DMS53 treated with DMSO at 0.1 percent for 48 hours (cell line): ENCODE measurements around the gene UBR7.
"Not testable (repeated sequence)": the region's sequence is repeated elsewhere in the genome, so short reads cannot be mapped to it uniquely, and the experiment has no call there.

Experiments
- DNase-seq: peaks from one replicate; lab custom pipeline; 2025; ENCODE audit not compliant: unreplicated experiment; lab: John Stamatoyannopoulos, UW

The UBR7 gene, protein sequence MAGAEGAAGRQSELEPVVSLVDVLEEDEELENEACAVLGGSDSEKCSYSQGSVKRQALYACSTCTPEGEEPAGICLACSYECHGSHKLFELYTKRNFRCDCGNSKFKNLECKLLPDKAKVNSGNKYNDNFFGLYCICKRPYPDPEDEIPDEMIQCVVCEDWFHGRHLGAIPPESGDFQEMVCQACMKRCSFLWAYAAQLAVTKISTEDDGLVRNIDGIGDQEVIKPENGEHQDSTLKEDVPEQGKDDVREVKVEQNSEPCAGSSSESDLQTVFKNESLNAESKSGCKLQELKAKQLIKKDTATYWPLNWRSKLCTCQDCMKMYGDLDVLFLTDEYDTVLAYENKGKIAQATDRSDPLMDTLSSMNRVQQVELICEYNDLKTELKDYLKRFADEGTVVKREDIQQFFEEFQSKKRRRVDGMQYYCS

DNA sequence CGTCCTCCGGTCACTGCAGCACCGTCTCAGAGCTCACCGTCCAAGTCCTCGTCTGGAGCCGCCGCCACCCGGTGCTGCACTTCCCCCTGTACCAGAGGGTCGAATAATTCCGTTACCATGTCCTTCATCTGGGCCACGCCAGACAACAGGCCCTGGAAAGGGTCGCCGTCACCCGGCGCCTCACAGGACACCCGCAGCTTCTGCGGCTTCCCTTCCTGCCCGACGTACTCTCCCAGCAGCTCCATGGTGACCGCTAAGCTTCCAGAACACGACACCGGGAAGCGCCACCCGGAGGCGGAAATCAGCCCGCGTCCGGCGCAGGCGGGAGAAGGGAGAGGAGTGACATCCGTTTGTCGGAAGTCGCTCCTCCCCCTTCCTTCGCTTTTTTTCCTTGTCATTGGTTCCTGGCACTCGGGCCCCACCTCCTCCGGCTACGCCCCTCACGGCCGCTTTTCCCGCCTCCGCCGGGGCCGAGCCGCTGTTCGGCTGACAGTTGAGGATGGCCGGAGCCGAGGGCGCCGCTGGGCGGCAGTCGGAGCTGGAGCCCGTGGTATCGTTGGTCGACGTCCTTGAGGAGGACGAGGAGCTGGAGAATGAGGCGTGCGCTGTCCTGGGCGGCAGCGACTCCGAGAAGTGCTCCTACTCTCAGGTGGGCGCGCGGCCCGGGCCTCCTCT, at the start of gene UBR7, which contains the start of gene GON7:
TSS of gene UBR7 (plus strand) at position 464 of the 675 bp plus-strand sequence. CDS start at position 500, 36 bp downstream.
TSS of gene GON7 (minus strand) at position 273 of the 675 bp plus-strand sequence. CDS start at position 245, 28 bp downstream.
- DNase-seq = peak; percentile 86

DNA sequence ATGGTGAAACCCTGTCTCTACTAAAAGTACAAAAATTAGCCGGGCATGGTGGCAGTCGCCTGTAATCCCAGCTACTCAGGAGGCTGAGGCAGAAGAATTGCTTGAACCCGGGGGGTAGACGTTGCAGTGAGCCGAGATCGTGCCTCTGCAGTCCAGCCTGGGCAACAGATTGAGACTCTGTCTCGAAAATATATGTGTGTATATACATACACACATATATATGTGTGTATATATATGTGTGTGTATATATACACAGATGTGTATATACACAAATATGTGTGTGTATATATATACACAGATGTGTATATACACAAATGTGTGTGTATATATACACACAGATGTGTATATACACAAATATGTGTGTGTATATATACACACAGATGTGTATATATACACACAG, 48.7 kb upstream of the UBR7 start:
- not testable (repeated sequence) for DNase-seq

DNA sequence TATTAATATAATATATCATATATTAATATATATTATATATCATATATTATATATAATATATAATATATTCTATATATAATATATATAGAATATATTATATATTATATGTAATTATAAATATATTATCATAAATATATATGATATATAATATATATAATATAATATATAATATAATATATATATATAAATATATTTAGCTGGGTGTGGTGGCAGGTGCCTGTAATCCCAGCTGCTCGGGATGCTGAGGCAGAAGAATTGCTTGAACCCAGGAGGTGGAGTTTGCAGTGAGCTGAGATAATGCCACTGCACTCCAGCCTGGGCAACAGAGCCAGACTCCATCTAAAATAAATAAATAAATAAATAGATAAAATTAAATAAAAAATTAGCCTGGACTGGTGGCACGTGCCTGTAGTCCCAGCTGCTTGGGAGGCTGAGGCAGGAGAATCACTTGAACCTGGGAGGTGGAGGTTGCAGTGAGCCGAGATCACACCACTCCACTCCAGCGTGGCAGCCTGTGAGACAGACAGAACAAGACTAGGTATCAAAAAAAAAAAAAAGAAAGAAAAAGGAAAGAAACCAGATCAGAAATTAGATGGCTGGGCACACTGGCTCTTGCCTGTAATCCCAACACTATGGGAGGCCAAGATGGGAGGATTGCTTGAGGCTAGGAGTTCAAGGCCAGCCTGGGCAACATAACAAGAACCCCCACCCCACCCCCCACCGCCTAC, 47.3 kb upstream of the UBR7 start:
- not testable (repeated sequence) for DNase-seq

DNA sequence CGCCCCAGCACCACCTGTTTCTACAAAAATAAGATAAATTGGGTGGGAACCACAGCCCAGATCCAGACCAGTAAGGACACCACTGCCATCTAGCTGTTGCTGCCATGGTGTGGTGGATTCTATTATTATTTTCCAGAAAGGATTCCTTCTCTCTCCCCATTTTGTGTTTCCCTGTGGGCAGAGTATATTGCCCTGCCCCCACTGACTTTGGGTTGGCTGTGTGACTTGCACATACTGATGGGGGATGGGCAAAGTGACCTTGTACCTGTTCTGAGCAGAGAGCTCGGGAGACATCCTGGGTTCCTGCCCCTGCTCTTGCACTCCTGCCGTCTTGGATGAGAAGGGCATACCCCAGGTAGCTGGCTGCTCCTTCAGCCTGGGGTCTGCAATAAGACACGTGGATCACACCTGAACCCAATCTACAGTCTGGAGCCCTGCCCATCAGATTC, 46.7 kb upstream of the UBR7 start:
- no peak for DNase-seq

DNA sequence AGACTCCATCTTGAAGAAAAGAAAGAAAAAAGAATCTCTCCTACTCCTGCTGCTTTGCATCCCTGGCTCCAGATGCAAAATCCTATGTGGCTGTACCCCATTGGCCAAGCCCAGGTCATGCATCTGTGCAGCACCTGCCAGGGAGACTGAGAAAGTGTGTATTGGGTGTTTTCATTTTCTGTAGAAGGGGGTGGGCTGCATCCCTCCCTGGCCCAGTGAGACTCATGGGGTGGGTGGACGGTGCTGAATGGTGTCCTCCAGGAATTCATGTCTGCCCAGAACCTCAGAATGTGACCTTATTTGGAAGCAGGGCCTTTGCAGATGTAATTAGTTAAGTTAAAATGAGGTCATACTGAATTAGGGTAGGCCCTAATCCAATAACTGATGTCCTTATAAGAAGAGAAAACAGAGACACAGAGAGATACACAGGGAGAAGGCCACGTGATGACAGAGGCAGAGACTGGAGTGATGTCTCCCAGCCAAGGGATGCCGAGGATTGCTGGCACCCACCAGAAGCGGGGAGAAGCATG, 45.6 kb upstream of the UBR7 start:
- DNase-seq = no peak

DNA sequence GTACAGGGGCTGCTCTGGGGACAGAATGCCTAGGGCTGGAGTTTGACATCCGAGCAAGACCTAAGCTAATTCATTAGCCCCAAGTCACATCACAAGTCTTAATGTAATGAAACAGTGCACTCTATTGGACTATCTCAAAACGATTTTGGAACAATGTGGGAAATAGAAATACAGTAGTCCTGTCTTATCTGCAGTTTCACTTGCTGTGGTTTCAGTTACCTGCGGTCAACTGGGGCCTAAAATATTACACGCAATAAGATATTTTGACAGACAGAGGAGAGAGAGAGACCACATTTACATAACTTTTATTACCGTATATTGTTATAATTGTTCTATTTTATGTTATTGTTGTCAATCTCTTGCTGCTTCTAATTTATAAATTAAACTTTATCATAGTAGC, 43.5 kb upstream of the UBR7 start:
- no peak for DNase-seq

DNA sequence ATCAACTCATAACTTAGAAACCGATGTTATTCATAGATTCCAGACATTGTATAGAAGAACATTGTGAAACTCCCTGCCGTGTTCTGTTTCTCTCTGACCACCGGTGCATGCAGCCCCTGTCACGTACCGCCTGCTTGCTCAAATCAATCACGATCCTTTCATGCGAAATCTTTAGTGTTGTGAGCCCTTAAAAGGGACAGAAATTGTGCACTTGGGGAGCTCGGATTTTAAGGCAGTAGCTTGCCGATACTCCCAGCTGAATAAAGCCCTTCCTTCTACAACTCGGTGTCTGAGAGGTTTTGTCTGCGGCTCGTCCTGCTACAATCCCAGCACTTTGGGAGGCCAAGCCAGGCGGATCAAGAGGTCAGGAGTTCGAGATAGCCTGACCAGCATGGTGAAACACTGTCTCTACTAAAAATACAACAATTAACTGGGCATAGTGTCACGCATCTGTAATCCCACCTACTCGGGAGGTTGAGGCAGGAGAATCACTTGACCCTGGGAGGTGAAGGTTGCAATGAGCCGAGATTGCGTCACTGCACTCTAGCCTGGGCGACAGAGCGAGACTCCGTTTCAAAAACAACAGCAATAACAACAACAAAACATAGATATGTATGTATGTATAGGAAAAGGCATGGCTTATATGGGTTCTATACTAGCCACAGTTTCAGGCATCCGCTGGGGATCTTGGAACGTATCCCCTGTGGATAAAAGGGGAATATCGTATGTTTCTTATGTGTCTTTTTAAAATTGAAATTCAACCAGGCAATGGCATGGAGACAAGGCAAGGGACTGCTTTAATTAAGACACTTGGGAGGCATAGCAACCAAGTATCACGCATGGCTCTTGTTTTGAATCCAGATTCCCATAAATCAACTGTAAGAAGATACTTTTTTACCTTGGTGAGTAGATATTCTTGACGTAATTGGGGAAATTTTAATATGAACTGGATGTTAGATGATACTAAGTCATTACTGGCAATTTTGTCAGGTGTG, 41.5 kb upstream of the UBR7 start:
- DNase-seq = not testable (repeated sequence)

DNA sequence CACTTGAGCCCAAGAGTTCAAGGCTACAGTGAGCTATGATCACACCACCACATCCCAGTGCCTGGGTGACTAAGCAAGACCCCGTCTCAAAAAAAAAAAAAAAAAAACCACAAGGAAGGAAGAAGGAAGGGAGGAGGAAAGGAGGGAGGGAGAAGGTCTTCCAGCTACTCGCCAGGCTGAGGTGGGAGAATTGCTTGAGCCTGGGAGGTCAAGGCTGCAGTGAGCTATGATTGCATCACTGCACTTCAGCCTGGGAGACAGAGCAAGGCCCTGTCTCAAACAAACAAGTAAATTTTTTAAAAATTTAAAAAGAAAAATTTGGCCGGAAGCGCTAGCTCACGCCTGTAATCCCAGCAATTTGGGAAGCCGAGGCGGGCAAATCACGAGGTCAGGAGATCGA, 38.4 kb upstream of the UBR7 start:
- DNase-seq = not testable (repeated sequence)

DNA sequence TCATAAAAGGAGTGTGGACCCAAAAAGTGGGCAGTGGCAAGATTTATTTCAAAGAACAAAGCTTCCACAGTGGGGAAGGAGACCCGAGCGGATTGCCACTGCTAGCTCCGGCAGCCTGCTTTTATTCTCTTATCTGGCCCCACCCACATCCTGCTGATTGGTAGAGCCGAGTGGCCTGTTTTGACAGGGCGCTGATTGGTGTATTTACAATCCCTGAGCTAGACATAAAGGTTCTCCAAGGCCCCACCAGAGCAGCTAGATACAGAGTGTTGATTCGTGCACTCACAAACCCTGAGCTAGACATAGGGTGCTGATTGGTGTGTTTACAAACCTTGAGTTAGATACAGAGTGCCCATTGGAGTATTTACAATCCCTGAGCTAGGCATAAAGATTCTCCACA, 37.4 kb upstream of the UBR7 start:
- not testable (repeated sequence) for DNase-seq

DNA sequence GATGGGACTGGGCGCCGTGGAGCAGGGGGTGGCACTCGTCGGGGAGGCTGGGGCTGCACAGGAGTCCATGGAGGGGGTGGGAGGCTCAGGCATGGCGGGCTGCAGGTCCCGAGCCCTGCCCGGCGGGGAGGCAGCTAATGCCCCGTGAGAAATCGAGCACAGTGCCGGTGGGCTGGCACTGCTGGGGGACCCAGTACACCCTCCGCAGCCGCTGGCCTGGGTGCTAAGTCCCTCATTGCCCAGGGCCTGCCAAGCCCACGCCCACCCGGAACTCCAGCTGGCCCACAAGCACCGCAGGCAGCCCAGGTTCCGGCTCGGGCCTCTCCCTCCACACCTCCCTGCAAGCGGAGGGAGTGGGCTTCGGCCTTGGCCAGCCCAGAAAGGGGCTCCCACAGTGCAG, 36.9 kb upstream of the UBR7 start:
- DNase-seq = not testable (repeated sequence)

DNA sequence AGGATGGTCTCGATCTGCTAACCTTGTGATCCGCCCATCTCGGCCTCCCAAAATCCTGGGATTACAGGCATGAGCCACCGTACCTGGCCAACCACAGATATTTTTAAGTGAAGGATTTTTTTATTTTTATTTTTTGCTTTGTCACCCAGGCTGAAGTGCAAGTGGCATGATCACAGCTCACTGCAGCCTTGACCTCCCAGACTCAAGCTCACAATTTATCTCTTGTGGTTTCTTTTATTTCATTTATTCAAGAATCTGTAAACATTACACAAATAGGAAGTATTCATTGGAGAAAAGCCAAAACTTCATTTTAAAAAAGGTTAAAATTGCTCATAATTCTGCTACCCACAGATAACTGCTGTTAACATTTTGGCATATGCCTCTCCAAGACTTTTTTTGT, 35.7 kb upstream of the UBR7 start:
- DNase-seq = no peak

DNA sequence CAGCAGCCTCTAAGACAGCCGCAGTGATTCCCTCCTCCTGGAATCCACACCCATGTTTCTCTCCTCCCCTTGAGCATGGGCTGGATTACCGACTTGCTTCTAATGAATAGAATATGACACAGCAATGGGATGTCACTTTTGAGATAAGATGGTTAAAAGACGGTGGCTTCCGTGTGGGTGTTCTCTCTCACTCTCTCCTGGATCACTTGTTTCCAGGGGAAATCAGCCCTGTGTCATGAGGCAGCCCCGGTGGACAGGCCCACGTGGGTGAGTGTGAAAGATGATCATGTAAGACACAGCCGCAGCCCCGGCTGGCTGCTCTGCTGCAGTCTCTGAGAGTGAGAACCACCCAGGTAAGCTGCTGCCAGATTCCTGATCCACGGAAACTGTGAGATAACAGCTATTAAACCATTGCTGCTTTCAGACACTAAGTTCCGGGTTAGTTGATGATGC, 33.1 kb upstream of the UBR7 start:
- DNase-seq = no peak

DNA sequence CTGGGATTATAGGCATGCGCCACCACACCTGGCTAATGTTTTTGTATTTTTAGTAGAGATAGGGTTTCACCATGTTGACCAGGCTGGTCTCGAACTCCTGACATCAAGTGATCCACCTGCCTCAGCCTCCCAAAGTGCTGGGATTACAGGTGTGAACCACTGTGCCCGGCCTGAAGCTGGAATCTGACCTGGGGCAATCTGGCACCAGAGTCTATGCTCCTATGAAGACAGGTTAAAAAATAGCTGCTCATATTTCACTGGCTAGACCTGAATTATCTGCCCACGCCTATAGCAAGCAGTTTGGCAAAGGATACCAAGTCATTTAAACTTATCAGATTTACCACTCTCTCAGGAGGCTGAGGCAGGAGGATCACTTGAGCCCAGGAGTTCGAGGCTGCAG, 32.3 kb upstream of the UBR7 start:
- not testable (repeated sequence) for DNase-seq

DNA sequence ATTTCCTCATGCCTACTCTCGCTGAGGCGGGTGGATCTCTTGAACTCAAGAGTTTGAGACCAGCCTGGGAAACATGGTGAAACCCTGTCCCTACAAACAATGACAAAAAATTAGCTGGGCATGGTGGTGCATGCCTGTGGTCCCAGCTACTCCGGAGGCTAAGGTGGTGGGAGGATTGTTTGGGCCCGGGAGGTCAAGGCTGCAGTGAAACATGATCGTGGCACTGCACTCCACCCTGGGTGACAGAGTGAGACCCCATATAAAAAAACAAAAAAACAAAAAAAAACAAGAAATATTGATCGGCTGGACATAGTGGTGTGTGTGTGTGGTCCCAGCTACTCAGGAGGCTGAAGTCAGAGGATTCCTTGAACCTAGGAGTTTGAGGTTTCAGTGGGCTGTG, 31.6 kb upstream of the UBR7 start:
- no peak for DNase-seq

DNA sequence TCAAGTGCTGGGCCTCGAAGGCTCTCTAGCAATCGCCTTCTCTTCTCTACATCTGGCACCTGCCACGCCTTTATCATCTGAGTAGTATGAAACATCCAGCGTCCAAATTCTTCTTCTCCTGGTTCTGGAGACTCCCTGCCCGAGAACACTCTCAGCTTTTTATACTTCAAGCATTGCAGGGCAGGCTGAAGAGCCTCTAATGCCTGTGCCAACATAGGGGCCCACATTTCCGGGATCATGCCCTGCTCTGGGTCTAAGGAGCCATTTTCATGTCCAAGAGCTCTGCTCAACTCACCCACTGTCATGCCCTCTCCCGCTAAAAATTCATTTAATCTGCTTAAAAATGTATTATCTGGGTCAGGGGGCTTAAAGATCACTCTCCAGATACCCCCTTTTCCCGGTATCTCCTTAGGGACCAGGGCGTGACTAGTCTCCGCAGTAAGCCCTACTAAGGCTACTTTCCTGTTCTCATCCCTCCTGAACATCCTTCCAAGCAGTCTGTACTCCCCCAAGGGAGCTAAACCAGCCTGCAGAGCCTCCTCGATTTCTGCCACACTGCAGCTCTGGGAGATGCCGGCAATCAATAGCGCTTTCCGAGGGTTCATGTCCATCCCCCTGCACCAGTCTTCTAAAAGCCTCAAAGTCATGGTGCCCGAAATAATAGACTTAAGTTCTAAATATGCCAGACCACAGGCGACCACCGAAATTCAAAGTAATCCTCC, 23.3 kb upstream of the UBR7 start:
- no peak for DNase-seq

DNA sequence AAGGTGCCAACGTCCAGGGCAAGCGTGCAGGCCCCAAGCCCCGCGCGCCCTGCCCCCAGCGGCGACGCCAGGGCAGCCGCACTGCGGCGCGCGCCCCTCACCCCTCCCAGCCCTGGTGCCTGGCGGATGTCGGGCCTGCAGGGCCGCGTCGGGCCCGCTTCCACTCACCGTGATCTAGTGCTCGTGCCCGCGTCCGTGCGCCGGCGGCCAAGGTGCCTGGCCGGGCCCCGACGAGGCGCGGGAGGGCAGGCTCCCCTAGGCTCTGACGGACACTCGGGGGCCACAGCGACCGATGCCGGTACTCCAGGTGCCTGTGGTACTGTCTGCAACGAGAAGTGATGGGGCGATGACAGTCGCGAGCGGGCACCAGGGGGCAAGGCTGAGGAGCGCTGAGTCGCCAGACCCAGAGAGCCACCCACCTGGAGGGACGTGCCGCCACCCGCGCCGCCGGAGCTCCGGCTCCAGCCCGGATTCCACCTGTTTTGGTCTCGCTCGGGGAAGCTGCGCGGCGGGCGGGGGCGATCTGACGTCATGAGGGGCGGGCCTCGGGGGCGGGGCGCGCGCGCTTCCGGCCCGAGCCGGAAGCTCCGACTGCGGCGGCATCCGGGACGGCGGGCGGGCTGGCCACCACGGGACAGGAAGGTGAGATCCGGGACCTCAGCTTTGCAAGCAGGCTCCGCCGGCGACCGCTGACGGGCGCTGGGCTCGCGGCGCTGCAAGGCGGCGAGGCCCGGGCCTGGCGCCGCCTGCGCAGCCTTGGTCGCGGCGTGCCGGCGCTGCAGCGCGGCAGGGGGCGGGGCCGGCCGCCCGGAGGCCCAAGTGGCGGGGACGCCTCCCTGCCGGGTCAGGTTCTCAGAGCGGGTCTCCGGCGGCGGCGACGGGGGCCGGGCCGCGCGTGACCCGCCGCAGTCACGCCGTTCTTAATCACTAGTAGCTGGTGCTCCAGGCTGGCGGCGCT, 22.4 kb upstream of the UBR7 start, which contains the start of the genes LYSET and MOAP1:
TSS of gene LYSET (plus strand) at position 927 of the 958 bp plus-strand sequence. CDS start 89 bp downstream, outside the sequence.
TSS of gene MOAP1 (minus strand) at position 507 of the 958 bp plus-strand sequence. CDS start 655 bp downstream, outside the sequence.
- DNase-seq = peak; percentile 37

DNA sequence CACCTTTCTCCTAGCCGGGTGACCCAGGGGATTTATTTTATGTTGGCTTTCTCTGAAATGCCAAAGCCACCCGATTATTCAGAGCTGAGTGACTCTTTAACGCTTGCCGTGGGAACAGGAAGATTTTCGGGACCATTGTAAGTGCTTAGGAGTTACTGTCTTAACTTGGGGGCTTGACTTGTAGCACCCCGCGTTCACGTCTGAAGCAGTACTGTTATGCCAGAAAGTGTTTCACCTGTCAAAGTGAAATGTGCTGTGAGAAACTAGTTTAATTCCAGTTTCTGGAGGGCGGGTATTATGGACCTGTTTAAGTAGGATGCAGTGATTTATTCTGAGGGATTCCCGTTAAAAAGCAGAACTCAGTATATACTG, 21.7 kb upstream of the UBR7 start:
- no peak for DNase-seq

DNA sequence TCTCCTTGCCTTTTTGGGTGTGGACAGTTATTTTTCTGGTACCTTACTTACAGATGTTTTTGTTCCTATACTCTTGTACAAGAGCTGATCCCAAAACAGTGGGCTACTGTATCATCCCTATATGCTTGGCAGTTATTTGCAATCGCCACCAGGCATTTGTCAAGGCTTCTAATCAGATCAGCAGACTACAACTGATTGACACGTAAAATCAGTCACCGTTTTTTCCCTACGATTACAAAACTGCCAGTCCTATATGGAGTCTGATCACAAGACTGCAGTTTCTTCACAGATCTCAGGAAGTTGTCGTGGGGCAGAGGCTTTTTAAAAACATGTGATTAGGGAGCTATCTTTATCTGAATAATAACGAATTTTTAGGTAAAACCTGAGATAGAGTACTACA, 20.6 kb upstream of the UBR7 start:
- no peak for DNase-seq
